ENCODE data around the gene TMEM175.

DNA sequence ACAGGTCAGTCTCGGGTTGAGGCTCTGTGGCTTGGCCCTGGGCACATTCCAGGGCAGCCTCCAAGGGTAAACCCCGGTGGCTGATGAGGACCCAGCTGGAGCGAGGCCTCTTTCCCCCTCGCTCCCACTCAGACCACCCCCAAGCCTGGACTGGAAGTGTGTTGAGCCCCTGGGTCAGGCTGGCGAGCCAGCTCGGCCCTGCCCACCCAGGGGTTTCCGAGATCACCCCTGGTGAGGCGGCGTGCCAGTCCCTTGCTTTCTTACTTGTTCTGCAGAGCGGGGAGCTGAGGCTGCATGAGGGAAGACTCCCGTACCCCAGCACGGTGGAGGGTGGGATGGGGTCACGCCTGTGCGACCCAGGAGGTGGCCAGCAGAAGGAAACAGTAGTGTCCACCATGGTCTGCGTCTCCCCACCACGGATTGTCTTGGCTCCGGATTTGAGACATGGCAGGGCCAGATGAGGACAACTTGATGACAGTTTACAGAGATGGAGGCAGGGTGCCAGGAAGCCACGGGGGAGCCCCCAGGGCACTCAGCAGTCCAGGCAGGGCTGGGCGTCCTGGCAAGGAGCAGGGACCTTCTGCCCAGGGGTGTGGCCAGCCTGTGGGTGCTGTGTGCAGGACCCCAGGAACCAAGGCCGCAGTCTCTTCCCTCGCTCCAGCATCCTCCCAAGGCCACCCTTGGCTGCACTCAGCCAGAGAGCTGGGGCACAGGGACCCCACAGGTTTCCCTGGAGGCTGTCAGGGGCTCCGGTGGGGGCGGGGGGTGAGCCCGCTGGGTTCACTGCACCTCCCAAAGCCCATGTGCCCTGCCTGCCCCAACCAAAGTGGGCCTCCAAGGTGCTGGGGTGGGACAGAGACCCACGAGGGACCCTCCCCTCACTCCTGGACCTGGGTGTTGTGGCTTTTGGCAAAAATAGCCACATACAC is 72.6 kb downstream of the TMEM175 start:
- TF ChIP-seq, protein P1, sequence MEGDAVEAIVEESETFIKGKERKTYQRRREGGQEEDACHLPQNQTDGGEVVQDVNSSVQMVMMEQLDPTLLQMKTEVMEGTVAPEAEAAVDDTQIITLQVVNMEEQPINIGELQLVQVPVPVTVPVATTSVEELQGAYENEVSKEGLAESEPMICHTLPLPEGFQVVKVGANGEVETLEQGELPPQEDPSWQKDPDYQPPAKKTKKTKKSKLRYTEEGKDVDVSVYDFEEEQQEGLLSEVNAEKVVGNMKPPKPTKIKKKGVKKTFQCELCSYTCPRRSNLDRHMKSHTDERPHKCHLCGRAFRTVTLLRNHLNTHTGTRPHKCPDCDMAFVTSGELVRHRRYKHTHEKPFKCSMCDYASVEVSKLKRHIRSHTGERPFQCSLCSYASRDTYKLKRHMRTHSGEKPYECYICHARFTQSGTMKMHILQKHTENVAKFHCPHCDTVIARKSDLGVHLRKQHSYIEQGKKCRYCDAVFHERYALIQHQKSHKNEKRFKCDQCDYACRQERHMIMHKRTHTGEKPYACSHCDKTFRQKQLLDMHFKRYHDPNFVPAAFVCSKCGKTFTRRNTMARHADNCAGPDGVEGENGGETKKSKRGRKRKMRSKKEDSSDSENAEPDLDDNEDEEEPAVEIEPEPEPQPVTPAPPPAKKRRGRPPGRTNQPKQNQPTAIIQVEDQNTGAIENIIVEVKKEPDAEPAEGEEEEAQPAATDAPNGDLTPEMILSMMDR (IDR thresholded peaks at IDR 0.05; ENCODE audit: insufficient read depth, low read length): no peak
- no peak for TF ChIP-seq POLR2AphosphoS5 (IDR thresholded peaks at IDR 0.05; ENCODE audit: low read depth)
- TF ChIP-seq, protein P2, sequence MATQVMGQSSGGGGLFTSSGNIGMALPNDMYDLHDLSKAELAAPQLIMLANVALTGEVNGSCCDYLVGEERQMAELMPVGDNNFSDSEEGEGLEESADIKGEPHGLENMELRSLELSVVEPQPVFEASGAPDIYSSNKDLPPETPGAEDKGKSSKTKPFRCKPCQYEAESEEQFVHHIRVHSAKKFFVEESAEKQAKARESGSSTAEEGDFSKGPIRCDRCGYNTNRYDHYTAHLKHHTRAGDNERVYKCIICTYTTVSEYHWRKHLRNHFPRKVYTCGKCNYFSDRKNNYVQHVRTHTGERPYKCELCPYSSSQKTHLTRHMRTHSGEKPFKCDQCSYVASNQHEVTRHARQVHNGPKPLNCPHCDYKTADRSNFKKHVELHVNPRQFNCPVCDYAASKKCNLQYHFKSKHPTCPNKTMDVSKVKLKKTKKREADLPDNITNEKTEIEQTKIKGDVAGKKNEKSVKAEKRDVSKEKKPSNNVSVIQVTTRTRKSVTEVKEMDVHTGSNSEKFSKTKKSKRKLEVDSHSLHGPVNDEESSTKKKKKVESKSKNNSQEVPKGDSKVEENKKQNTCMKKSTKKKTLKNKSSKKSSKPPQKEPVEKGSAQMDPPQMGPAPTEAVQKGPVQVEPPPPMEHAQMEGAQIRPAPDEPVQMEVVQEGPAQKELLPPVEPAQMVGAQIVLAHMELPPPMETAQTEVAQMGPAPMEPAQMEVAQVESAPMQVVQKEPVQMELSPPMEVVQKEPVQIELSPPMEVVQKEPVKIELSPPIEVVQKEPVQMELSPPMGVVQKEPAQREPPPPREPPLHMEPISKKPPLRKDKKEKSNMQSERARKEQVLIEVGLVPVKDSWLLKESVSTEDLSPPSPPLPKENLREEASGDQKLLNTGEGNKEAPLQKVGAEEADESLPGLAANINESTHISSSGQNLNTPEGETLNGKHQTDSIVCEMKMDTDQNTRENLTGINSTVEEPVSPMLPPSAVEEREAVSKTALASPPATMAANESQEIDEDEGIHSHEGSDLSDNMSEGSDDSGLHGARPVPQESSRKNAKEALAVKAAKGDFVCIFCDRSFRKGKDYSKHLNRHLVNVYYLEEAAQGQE (IDR thresholded peaks at IDR 0.05; ENCODE audit: insufficient replicate concordance, low read depth): no peak
- TF ChIP-seq GABPA (IDR thresholded peaks at IDR 0.05; ENCODE audit: low read depth): no peak
- no peak for TF ChIP-seq SPI1 (IDR thresholded peaks at IDR 0.05; ENCODE audit: borderline replicate concordance, low read depth)

Measured in HL-60 (cell line).